GM18861 (cell line): Measurements from ENCODE around the gene CD47.

ENCODE experiments used
- ATAC-seq: cut with Tn5 transposase; IDR thresholded peaks from one replicate; pipeline ENCODE4 v1.9.1; 2021; ENCODE audit not compliant: unreplicated experiment

CD47 gene

DNA sequence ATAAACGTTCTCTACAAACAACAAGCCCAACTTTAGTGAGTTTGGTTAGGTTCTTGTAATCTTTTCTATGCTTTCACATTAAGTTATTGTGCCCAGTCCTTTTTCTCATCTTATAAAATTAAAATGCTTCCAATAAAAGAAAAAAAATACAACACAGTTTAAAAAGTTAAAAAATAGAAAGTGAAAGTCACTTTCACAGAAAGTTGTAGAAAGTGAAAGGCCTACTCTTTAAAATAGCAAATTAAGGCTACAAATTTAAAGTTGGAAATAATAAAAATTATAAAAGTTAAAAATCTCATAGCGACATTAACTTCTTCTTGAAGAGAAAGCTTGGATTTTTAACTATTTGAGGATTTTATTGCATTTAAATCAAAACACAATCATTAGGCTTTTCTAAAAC lies 35.9 kb downstream of the CD47 start:
- no peak for ATAC-seq

DNA sequence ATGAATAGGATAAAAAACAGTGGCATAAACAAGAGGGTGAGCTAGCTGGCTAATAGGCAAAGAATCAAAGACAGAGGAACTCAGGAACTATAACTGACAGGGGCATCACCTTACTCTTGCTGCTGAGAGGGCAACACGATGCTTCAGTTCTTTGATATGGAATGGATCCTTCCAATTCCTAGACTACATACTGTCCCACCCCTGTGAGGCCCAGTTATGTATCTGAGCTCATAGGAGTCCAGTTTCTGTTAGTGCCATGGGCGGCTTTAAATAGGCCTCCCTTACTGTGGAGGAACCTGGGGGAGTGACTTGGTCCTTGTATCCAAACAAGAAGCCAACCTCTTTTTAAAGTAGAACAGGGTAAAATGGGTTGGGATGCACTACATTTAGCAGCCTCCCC lies 37.3 kb downstream of the CD47 start:
- ATAC-seq: no peak

DNA sequence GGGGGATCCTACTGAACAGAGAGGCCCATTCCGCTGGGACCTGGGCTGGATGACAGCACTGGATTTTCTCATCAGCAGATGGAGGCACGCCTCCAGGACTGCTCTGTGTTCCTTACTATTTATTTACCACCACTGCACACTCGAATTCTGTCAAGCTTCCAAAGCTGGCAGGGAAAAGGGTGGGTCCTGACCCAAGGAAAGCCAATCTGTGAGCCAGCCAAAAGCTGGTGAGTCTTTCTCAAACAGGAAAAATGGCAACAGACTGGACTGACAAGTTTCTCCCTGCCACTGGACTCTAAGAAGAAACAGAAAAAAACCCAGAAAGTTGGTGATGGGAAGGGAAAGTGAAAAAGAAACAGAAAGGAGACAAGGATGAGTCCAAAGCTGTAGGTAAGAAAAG lies 37.8 kb downstream of the CD47 start:
- no peak for ATAC-seq

DNA sequence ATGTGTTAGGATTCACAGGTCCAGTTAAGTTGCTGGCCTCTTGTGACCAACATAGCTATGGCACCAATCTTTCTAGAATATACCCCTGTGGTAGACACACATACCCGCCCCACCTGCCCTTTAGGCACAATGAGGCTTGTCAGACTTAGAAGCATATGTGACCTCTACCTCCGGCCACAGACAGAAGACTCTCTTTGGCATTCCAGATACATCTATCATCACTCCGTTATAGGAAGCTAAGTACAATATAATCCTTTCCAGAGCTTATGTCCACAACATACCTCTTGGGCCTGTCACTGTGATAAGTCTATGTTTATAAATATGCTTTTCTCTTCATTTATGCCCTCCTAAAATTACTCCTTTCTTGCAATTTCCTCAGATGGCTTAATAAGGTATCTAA lies 39.8 kb downstream of the CD47 start:
- no peak for ATAC-seq

DNA sequence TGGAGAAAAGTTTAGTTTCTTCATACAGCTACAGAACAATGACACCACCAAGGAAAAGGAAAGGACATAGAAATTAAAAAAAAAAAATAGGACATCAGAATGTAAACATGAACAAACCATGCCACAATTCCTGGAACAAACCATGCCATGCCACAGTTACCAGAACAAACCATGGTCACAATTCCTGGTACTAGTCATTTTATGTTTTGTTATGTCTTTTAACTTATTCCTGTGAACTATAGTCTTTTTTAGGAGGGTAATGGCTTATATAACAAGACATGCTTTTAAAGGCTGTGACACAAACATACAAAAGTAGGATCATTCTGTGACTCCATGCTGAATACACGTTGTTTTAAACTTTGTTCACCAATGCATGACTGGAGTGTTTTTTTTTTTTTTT lies 42.8 kb downstream of the CD47 start:
- ATAC-seq: no peak

DNA sequence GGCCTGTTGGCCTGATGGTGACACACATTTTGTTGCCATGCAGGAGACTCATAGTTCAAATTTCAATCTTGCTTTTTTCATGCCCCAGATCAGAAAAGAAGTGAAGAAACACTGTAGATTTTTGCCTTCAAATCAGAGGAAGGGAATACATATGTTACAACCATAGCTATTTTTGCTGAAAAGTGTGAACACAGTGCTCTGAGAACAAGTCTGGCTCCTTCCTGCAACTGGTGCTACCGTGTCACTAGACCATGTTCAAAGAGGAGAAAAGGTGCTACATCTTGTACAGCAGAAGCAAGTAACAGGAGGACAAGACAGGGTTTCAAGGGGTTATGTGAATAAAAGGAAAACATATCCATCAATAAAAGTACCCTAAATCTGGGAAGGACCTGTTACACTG lies 44.6 kb downstream of the CD47 start:
- no peak for ATAC-seq

DNA sequence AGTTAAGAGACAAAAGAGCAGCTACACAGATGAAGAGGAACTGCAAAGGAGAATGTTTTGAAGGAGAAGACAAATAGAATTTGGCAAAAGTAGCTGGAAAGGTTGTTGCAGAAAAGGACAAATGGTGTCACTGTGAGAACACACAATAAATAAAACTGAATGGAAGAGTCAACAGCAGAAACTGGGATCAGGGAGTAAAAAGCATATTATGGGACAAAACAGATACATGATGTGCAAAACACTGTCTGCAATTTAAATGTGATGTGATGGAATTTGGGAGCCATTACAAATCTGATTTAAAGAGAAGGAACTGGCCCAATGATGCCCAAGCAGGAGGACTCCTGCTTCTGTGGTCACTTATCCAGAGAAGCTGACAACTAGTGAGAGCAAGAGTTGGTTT lies 46.1 kb downstream of the CD47 start:
- no peak for ATAC-seq

DNA sequence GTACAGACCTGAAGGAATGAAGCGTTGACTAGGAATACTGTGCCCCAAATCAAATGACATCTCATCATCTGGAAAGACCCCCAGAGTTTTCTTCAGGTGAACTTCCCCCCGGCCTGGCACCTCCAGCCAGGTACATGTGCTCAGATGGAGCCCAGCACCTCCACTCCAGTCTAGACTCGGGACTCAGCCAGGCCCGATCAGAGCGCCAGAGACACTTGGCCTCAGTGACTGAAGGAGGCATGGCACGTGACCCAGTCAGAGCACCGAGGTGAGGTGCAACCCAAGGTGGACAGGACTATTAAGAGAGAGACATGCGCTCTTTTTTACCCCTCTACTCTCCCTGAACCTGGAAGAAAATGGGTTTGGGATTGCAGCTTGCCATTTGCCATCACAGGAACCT lies 48.5 kb downstream of the CD47 start:
- ATAC-seq: no peak

DNA sequence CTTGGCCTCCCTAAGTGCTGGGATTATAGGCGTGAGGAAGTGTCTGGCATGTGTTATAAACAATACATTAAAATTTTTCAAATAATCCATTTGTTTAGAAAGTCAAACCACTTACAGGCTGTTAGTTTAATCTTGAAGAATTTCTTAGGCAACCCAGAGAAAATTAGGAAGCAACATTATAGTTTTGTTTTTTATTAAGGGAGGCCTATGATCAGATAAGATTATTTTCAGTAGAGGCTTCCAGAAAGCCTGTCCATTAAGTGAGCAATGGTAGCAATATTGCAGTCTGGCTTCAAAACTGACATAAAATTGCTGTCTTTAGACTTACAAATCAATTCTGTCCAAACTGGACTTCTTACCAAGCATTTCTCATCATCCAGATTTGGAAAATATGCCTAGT lies 49.6 kb downstream of the CD47 start:
- ATAC-seq: no peak

DNA sequence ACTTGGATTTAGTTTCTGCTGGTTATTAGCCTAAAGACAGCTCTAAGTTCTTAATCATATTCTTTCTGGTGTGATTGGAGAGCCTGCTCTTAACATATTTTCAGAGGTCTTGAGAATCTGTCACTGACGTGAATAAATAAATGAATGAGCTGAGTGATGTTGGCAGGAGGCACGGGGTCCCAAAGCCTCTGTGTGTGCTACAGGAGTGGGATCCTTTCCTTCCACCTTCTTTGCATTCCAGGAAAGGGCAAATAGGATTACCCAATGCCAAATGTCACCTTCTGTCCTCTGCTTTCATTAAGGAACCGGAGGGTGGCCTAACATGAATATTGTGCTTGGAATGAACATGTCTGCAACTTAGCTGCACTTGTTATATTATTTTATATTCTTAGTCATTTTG lies 53.1 kb downstream of the CD47 start:
- no peak for ATAC-seq

DNA sequence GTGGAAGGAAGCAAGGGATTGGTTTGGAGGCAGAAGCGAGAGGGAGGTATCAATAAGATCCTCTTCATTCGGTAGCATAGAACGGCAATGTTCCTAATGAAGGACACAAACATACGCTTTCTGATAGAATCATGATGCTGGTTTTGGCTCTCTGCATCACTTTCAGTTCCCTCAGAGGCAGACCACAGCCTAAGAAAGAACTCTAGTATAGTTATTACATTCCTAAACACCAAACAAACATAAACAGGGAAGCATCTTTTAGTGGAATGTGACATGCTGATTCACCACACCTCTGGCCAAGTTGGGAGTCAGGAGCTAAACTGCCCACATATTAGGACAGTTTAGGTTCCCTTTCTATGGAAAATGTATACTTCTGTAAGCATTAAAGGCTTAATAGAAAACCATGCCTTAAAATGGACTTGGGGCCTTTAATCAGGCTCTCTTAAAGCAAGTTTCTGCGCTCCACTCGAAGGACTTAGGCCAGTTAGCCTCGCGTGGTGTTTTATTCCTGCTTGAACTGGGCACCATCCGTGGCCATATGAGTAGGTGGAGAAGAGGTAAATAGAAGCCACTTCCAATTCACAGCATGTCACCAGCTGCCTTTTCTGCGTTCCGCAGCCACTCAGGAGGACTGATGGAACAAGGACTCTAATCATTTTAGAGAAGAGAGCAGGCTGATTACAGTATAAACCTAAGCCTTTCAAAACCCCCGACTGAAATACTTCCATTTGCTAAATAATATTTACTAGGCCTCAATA lies 53.7 kb downstream of the CD47 start:
- ATAC-seq: no peak

DNA sequence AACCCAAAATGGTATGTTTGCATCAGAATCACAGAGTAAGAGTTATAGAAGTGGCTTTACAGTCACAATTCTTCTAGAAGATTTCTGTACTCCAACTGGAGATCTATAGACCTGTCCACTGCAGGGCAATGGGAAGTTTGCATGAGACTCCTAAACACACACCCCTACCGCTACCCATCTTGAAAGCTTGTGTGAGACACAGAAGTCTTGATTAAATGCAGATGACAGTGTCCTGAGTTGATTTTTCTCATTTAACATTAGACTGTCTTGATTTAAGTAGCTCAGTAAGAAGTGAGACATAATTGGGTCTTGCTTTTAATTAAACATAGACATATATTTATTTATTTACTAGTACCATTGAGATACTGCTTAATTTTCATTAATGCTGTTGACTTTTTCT lies 54.4 kb downstream of the CD47 start:
- ATAC-seq: no peak

DNA sequence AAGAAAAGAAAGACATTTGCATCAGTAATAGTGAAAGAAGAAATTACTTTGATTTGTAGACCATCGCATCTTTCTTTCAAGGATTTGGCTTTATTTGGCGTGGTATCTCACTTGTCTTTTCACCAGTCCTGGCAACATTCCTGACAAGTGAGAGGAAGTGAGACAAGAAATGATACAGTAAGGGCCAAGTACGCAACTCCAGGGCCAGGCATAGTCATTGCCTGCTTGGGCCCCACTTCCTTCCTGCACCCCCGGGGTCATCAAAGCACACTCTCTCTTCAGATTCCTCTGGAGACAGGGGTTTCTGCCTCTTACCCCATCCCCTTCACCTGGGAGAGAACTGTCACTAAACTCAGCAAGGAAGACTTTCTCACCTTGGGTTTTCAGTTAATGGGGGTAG lies 55.1 kb downstream of the CD47 start:
- no peak for ATAC-seq

DNA sequence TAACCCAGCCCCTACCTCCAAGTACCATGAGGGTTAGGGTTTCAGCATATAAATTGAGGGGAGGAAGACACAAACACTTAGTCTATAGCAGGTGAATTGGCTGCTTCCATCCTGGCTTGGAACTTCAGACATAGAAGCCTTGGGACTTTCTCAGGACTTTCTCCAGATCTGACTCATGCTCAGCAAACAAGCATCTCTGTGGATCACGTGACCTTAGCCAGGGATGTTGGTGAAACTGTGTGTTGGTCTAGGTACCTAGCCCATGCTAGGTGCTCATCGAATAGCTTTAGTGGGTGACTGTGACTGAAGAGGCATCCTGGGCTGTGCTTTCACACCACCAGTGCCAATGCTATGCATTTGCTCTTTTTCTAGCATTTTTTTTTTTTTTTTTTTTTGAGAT lies 58.9 kb downstream of the CD47 start:
- ATAC-seq: no peak

DNA sequence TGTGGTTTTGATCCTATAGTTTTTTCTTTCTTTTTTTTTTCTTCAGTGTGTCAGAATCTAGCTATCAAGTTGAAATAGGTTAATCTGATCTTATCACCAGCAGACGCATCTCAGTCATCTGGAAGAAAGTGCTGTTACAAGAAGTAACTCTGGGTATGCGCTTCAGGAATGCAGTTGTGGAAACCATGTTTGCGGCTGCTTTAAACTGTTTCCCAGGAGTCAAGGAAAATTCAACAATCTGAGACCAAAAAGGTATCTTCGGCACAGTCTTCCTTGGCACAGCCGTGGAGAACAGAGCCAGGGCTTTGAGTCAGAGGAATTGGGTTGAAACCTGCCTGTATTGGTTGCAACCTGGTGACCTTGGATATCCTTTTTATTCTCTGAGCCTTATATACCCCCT lies 59.9 kb downstream of the CD47 start:
- ATAC-seq: no peak

DNA sequence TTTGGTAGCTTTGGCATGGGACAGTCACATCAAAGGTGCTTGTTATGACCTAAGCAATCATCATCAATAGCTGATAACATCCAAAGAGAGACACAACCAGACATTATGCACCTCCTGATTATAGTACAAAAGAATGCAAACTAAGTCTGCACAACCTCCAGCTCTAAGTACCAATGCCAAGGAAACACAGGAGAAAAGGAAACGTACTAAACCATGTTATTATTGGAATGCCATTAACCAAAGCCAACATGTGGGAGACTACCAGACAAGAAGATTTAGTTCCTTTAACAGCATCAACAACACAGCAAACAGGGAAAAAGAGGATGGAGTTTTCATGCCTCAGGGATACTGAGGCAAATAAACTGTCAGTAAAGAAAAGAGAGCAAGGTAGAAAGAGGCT lies 61.4 kb downstream of the CD47 start:
- no peak for ATAC-seq

DNA sequence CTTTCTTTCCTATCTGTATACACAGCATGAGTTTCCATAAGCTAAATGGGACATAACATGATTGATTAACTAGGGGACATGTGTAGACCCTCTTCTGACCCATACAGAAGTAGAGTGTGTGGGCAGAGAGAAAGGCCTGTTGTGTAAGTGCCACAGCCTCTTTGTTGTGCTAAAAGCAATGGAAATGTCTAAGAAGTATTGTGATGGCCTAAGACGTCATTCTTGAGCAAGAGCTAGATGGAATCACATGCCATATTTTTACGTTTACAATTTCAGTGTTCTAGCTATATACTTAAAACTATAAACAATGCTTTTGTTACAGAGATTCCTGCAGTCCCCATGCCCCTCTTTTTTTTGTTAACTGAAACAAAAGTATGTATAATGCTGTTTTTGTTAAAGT lies 61.9 kb downstream of the CD47 start:
- no peak for ATAC-seq

DNA sequence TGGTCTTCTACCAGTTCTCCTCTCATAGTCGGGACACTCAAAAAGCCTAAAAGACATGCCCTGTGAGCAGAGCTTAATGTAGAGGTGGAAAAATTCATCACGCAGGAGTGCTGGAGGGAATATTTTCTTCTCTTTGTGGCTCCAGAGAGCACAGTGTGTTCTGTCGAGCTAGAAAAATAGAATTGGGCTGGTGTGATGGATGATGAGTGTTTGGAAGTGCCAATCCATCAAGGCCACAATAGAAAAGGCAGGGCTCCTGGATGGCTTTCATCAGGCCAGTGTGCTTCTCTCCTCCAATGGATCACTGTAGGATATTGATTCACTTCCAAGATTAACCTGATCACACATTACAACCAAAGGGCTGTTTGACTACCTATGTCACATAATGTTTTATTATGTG lies 65.7 kb downstream of the CD47 start:
- no peak for ATAC-seq

DNA sequence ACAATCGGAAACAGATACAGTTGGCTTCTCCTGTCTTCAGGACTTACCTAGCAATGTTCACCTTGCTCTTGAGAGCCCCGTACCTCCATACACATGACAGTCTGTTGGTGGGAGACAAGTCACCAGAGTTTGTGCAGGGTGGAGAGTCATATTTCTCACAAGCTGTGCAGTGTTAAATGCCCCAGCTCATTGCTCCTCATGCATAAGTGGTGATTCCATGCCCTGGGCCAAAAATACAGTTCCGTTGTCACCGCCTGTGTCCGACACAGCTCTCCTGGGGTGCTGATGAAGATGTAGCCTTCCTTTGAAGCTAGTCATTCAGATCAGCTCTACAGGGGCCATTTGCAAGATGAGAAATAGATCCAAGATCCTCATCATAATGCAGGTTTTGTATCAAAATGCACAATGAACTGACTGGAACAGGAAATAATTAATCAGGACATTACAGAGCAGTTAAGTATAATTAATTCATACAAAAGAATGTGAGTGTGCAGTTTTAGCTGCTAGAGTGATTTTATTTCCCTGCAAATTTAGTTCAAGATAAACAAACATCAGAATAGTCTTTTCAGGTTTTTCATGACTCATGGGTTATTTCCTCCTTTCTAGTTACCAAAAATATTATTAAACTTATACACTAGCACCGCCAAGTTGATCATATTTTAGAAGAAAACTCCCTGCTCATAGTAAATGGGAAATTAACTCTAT lies 66.5 kb downstream of the CD47 start:
- ATAC-seq: no peak

DNA sequence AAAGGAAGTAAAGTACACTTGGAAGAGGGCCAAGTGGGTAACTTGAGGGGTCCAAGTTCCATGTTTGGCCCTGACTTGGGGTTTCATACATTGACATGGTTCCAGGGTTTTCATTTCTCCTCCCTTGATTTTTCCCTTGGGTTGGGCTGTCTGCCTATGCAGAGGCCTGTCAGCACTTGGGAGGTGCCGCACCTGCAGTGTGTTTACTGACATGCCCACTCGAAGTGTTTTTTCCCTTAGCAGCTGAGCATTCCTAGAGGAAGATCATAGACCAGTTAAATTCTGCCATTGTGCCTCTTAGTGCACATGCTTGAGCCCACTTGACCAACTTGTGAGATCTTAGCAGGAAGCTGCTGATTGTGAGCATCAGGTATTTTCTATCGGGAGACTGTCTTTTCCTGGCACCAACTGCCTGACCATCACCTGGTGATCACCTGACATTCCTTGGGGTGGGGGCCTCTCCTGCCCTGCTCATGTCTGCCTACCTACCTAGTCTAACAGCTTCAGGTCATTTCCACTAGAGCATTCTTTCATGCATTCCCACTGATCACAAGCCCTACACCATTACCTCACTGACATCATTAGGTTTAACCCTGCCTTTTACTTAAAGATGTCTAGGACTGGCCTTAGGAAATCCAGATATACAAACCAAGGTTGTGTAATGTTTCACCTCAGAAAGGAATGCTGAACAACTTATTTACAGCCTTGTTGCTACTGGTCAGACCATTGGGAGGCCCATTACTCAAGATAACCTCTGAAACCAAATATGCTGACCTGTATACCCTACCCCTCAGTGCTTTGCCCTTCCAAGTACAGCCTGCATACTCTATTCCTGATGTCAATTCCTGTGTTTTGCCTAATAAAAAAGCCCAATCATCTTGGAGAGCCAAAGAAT lies 68.3 kb downstream of the CD47 start:
- ATAC-seq: no peak

DNA sequence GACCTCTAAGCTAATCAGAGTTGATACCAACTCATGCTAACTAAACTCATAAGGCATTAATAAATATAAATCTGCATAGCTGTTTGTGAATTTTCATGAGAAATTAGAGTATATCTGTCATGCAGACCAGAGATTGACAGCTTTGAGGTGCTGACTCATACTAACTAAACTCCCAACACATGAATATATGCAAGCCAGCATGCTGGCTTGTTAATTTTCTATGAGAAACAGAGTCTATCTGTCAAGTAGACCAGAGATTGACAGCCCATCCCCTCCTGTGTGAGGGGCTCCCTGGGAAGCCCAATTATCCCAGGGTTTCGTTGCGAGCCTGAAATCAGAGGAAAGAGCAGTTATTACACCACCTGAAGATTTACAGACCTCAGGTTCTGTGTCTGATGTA lies 69.3 kb downstream of the CD47 start:
- ATAC-seq: no peak

DNA sequence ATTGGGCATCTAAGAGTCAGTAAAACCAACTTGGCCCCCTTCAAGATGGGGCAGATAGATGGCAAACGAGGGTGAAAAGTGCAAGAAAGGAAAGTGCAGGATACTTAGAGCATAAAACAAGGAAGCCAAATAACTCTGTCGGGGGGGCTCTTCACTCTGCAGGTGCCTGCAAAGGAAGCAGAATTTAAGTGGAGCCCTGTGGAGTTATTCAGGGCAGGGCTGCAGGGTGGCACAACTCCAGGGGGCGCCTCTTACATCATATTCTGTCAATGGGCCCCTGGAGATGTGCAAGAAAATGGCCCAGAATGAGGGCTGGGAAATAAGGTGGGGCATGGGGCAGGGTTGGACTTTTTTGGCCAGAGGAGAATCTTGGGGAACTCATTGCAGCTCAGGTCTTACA lies 69.7 kb downstream of the CD47 start:
- no peak for ATAC-seq
